SH-SY5Y (cell line): ENCODE results near the gene ADARB2.

Experiments used
- GATA2 ChIP-seq: IDR thresholded peaks from 2 replicates; pipeline ENCODE4 v1.6.1; 2011; ENCODE audit warnings: mild to moderate bottlenecking, low read depth, low read length
- GATA3 ChIP-seq: IDR thresholded peaks from 2 replicates; pipeline ENCODE4 v1.6.1; 2011; ENCODE audit warnings: low read depth, mild to moderate bottlenecking, low read length, moderate library complexity

DNA sequence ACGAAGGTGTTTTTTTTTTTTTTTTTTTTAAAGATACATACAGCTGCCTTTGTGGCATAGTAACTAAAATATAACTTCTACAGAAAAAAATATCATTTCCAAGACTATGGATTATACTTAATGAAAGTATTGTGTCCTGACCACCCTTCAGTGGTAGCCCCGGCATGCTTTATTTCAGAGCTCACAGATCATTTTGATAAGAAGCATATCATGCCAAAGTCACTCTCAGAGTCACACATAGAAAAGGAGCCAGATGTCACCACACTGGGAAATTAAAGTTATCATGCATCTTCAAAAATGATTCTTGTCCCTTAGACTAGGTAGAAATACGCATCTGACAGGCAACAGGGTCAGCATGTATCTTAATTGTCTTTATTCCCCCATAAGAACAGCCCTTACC lies 3.0 kb downstream of the ADARB2 start:
- TF ChIP-seq GATA2 (peak; percentile 58; the same call in 1 of the 2 replicates), GATA3 (peak; percentile 71)
